DMS79 (cell line): ENCODE data around the gene IGSF3.

Experiments used
- DNase-seq: peaks from one replicate; lab custom pipeline; 2025; lab: John Stamatoyannopoulos, UW

IGSF3 gene

DNA sequence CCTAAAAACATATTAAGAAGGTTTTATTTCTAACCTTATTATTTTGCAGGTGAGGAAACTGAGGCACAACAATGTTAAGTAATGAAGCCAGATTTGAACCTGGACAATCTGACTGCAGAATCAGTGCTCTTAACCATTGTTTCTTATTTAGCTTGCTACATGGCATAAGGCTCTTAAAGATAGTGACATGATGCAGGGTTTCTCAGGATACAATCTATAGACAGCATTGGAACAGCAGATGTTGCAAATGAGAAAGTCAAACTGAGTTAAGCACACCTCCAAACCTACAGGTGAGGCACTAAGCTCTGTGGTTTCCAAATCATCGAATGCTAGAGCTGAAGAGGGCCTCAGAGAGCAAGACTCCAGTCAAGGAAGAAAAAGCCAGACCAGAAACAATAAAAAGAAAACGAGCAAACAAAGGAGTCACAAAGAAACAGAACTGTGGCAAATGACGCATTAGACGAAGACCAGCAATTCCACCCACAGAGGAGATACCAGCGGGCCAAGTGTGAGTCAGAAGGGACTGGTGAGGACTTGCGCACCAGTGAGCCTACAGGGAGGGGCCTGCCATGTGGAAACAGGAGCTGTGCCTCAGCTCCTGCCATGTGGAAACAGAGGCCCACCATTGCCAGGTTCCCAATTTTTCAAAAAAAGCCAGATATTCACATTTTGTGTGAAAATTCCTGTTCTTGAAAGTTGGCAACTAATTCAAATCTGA, 111.1 kb downstream of the IGSF3 start:
- DNase-seq = no peak

- DNase-seq = no peak
Observed at GRCh38 chr1:116554924-116555323, 112.6 kb downstream of the IGSF3 start.

DNA sequence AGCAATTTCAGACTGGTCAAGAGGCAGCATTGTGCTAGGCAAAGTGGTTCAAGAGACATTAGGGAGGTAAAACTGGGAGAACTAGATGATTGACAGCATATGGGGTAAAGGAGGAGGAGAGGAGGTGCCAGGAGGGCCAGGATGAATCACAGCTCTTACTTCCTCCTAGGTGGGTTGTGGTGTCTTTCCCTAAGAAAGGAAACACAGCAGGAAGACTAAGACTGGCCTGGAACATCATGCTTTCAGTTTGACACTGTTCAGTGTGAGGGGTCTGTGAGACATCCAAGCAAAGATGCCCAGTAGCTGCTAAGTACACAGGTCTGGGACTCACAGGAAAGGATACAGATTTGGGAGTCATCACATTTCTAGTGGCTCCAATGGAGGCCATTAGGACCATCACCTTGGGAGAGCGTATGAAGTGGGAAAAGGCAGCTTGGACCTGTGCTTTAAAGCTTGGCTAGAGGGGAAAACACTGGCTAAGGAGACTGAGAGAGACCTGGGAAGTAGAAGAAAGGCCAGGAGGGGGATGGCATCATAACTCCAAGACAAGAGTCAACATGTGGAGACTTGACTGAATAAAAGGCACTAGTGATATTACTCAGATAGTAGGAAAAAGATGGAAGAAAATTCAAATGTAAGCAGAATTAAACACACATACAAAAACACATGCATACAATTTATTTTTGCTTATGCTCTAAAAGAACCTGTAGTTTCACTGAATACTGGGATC, 114.0 kb downstream of the IGSF3 start:
- DNase-seq = no peak

- DNase-seq = no peak
Observed at GRCh38 chr1:116546354-116546977, 121.1 kb downstream of the IGSF3 start.

DNA sequence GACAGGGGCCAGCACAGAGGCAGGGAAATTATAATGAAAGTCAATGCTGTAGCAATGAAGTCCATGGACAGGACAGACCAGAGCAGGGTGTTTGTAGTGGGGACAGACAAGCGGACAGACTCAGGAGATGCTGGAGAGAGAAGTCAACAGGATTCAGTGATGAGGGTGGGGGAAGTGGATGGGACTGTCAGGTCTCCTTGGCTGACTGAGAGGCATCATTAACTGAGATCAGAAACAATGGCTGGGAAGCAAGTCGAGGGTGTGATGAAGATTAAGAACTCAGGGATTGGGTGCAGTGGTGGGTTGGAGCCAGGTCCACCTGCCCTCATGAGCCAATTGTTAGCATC, 122.2 kb downstream of the IGSF3 start:
- DNase-seq = no peak

GRCh38 chr1:116544588-116545358, 122.8 kb downstream of the IGSF3 start:
- no peak for DNase-seq

- no peak for DNase-seq
Observed at GRCh38 chr1:116540088-116540487, 127.4 kb downstream of the IGSF3 start.

DNA sequence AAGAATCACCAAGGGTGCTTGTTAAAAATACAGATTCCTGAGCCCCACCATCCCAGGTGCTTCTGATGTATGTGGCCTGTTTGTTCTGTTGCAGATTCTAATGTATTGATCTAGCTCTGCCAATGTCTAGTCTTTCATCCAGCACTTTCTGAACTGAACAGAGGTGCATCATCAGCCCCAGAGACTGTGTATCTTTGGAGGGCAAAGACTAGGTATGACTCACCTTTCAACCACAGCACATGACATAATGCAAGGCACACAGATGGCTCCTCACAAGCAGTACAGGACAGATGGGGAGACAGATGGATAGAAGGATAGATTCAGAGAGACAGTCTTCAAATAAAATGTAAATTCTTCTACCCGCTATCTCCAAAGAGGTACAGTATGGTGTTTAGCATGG, 129.0 kb downstream of the IGSF3 start:
- DNase-seq = no peak

GRCh38 chr1:116537898-116538297, 129.6 kb downstream of the IGSF3 start:
- DNase-seq = no peak

- DNase-seq = no peak
Observed at GRCh38 chr1:116537040-116537831, 130.3 kb downstream of the IGSF3 start.

DNA sequence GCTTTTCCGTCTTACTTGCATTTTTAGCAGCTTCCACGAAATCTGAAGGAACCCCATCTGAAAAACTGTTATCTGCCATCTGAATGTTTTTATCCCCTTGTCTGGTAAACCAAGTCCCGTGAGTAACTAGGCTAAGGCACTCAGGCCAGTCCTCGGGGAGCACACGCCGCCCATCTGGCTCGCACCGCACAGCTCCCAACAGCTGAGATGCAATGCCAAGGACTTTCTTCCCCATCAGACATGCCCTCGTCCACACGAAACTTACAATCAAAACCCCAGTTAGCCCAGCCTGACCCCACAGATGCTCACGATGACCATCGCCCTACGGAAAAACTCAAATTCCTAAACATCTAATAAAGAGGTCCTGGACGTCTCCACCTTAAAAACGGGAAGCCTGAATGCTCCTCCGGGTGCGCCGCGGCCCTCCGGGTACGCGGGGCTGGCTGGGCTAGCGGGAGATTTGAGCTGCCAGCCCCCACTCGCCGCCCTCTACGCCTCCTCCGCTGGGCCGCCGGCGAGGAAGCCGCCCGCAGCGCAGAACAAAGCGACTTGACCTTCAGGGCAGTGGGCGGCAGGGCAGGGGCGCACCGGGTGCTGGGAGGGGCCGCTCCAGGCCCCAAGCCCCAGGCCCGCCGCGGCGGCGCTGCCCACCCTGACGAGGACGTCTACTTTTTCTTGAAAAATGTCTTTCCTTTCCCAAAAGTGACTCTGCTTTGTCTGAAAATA, 133.4 kb downstream of the IGSF3 start:
- DNase-seq = no peak

DNA sequence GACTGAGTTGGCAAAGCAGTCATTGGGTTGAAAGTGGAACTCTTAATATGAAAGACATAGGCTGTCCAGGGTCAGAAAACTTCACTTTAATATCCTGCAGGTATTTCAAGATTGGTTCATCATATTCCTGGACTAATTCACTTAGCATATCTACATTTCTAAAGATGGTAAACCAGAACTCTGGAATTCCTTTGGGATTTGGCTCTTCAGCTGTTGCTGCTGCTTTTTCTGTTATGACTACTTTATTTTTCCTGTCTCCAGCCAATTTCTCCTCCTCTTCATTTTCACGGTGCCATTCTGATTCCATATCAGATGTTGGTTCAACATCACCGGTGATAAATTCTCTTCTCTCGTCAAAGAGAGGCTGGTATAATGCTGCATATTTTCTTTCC, 134.1 kb downstream of the IGSF3 start:
- no peak for DNase-seq

- DNase-seq = no peak
Observed at GRCh38 chr1:116532671-116533428, 134.7 kb downstream of the IGSF3 start.

DNA sequence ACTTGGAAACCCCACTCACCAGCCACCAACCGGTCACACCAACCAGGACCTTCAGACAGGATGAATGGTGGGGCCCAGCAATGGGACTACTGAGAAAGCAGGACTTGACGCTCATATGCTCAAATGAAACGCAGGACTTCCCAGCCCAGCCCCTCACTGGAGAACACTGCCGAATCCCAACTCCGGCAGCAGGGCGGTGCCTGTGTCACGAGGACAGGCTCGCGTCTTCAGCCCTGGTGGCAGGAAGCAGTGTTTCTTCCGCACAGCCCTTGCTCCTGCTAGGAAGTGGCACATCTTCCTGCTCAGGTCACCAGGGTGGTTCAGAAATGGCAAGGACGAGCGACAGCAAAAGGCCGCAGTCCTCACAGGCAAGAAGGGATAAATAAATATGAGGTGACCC, 135.6 kb downstream of the IGSF3 start:
- no peak for DNase-seq

GRCh38 chr1:116529681-116530080, 137.9 kb downstream of the IGSF3 start:
- DNase-seq = no peak

- DNase-seq = no peak
Observed at GRCh38 chr1:116529199-116529631, 138.3 kb downstream of the IGSF3 start.

DNA sequence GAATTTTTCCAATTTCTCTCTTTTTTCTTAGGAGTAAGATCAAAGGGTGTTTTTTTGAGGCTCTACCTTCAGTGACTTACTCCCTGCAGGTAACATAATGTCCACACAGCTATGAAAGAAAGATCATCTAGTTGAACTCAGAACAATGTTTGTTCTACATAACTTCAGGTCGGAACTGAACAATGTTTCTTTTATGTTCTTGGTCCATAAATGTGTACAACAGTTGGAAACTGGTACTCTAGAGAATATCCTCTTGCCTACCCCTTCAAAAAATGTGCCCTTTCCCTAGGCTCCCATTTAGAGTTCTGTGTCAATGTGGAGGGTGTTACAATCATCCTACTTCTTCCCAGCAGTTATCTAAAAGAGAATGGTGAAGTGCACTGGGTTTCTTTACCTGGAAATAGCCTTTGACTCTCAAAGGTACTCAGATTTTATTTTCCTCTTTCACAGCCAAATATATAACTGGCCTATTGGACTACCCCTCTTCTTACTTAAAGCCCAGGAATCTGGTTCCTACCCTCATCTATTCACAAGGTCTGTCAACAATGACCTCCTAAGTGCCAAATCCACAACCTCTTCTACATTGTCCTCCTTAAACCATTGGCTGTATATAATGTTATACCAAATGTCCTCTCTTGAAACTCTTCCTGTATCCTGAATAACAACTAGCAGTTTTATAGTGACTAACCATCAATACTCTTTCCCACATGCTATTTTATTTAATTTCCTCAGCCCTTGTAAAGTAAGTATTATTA, 139.0 kb downstream of the IGSF3 start:
- DNase-seq = no peak

GRCh38 chr1:116525440-116525839, 142.1 kb downstream of the IGSF3 start:
- DNase-seq = no peak
